GM12878 (cell line): Measurements from ENCODE around the gene AGAP1.

Experiments
- ASH2L ChIP-seq: fragments of 300-600, 200-600 bp; sonication (generic); IDR thresholded peaks from 2 replicates; pipeline ENCODE4 v1.6.1; 2017; ENCODE audit warnings: low read depth, mild to moderate bottlenecking, borderline replicate concordance
- CTCF ChIP-seq, 3 experiments: IDR thresholded peaks in 2 of 3; conservative IDR thresholded peaks in 1 of 3; 2 replicates each; pipeline ENCODE4 v1.5.1; 2011; ENCODE audit warnings: low read depth in 3 of 3, low read length in 3 of 3, mild to moderate bottlenecking in 3 of 3, control low read depth in 2 of 3, moderate library complexity in 2 of 3, inconsistent platforms in 1 of 3, mixed read lengths in 1 of 3; ENCODE audit not compliant: control insufficient read depth in 2 of 3, insufficient read depth in 1 of 3; ENCODE audit errors: extremely low read depth in 1 of 3
- EZH2 ChIP-seq: IDR thresholded peaks from 2 replicates; pipeline ENCODE4 v1.6.1; 2012; ENCODE audit warnings: low read depth, mild to moderate bottlenecking, control low read depth, inconsistent platforms, low read length, borderline replicate concordance; ENCODE audit not compliant: control insufficient read depth
- SMC3 ChIP-seq: IDR thresholded peaks from 2 replicates; pipeline ENCODE4 v1.6.1; 2011; ENCODE audit warnings: low read length, improper control_type of control experiment, borderline replicate concordance

DNA sequence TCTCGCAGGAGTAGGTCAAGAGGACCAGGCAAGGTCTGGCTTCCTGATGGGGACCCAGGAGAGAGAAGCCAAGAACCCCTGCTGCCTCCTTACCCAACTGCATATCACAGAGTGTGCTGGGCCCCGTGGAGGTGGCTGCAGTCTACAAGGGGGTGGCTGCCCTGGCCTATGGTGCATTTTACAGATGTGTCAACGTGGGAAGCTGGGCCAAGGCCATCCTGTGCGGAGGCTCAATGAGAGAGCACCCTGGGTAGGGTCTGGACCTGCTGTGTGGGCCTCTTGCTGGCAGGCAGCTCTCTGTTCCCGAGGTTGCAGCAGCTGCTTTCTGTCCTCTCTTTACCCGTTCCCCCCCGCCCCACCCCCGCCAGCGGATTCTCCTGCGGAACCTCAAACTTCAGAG, 612.9 kb downstream of the AGAP1 start:
- no peak for TF ChIP-seq ASH2L
- no peak for TF ChIP-seq EZH2
- no peak for TF ChIP-seq CTCF (IDR thresholded peaks at IDR 0.05 in 2 of 3, conservative IDR thresholded peaks at IDR 0.05 in 1 of 3; ENCODE audit: control insufficient read depth in 2 of 3, extremely low read depth in 1 of 3, insufficient read depth in 1 of 3, low read depth in 3 of 3, low read length in 3 of 3)
- TF ChIP-seq SMC3, result no peak
